A673 (cell line): ENCODE measurements around the gene TCF12. TPM values are rescaled to one million over a fixed set of nuclear protein-coding genes. Genes with fewer than 3 reads are reported as not detected.
A peak's percentile ranks its signal among the peaks of the same experiment; 100 is the strongest.

Experiments used
- BruUV-seq: library from RNA; stranded (reverse); fragments of 400-500 nt; replicated peaks from 2 replicates; lab custom pipeline; 2021; lab: Mats Ljungman, UMichigan
- CTCF ChIA-PET: fragments of 300-600 bp; sonication (Branson Sonifier 250); formaldehyde crosslinking; loops from one replicate; lab custom pipeline; 2022; ENCODE audit warnings: antibody characterized with exemption; lab: Charles Lee
- POLR2A ChIA-PET: fragments of 300-600 bp; sonication (Branson Sonifier 250); formaldehyde crosslinking; loops from one replicate; lab custom pipeline; 2022; ENCODE audit warnings: antibody characterized with exemption; ENCODE audit not compliant: low non-redundant PET; lab: Charles Lee
- DNase-seq: peaks from one replicate; pipeline ENCODE4 v3.0.0-alpha.2; 2015; ENCODE audit warnings: low spot score
- H3K27ac ChIP-seq: fragments of 200-600 bp; sonication (generic); 2 replicates; pipeline ENCODE4 v1.5.1; 2016; ENCODE audit warnings: mixed run types, low read depth, mild to moderate bottlenecking, mixed read lengths, antibody characterized with exemption, low read length; ENCODE audit not compliant: poor library complexity, severe bottlenecking
- H3K27me3 ChIP-seq: fragments of 200-600 bp; sonication (generic); replicated peaks from 2 replicates; pipeline ENCODE4 v1.6.1; 2017; ENCODE audit warnings: mixed run types, low read depth, mild to moderate bottlenecking, mixed read lengths, antibody characterized with exemption, low read length; ENCODE audit not compliant: insufficient read depth, poor library complexity
- H3K36me3 ChIP-seq: fragments of 200-600 bp; sonication (generic); 2 replicates; pipeline ENCODE4 v1.6.1; 2016; ENCODE audit warnings: mixed run types, mild to moderate bottlenecking, mixed read lengths, antibody characterized with exemption, low read length; ENCODE audit not compliant: insufficient read depth, poor library complexity, severe bottlenecking
- H3K4me1 ChIP-seq: fragments of 200-600 bp; sonication (generic); 2 replicates; pipeline ENCODE4 v1.6.1; 2017; ENCODE audit warnings: mixed run types, mild to moderate bottlenecking, mixed read lengths, antibody characterized with exemption, low read length; ENCODE audit not compliant: insufficient read depth, poor library complexity, severe bottlenecking
- H3K4me3 ChIP-seq: fragments of 200-600 bp; sonication (generic); 2 replicates; pipeline ENCODE4 v1.5.1; 2016; ENCODE audit warnings: low read depth, mixed run types, mild to moderate bottlenecking, mixed read lengths, low read length; ENCODE audit not compliant: poor library complexity, severe bottlenecking
- H3K9me3 ChIP-seq: fragments of 200-600 bp; sonication (generic); 2 replicates; pipeline ENCODE4 v1.6.1; 2016; ENCODE audit warnings: mixed run types, low read depth, mild to moderate bottlenecking, mixed read lengths, antibody characterized with exemption, low read length; ENCODE audit not compliant: poor library complexity, severe bottlenecking
- EZH2 ChIP-seq: fragments of 200-600 bp; sonication (generic); IDR thresholded peaks from 2 replicates; pipeline ENCODE4 v1.6.1; 2017; ENCODE audit warnings: borderline replicate concordance, low read depth, mild to moderate bottlenecking, mixed read lengths, antibody characterized with exemption, low read length; ENCODE audit not compliant: poor library complexity, severe bottlenecking
- intact Hi-C: fragments of 100-400 bp; cut with micrococcal nuclease; formaldehyde crosslinking; loops from one replicate; pipeline ENCODE4 v1.10.0; 2022; ENCODE audit not compliant: unreplicated experiment
- total RNA-seq: library from RNA; stranded (reverse); gene quantifications from 2 replicates; pipeline ENCODE4 v1.2.3, GENCODE V29; 2021
- TF ChIP-seq, protein P1 (sequence below): fragments of 300-800, 200-600 bp; sonication (generic); conservative IDR thresholded peaks from 2 replicates; pipeline ENCODE4 v1.5.1; 2017; ENCODE audit warnings: low read depth, mild to moderate bottlenecking, antibody characterized with exemption, low read length, moderate library complexity, mixed read lengths

TCF12 gene
- total RNA-seq, 1 experiment from 2014 or later: 351 TPM

DNA sequence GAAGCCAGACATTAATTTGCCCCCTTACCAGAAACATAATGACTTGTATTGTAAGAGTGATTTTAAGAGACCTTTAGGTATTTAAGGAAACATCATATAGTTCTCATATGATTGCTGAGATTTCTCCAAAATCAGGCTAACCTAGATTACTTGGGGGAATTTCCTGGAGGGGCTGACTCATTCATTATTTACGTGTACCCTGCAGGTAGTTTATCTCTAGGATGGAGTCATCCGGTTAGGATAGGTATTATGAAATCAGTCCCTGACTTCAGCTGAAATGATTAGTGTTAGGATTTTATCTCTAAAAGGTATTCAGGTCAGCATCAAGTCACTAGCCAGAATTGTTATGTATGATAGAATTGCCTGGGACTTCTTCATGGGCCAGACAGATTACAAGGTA, 97.5 kb downstream of the TCF12 start:
- TF ChIP-seq, protein P1, sequence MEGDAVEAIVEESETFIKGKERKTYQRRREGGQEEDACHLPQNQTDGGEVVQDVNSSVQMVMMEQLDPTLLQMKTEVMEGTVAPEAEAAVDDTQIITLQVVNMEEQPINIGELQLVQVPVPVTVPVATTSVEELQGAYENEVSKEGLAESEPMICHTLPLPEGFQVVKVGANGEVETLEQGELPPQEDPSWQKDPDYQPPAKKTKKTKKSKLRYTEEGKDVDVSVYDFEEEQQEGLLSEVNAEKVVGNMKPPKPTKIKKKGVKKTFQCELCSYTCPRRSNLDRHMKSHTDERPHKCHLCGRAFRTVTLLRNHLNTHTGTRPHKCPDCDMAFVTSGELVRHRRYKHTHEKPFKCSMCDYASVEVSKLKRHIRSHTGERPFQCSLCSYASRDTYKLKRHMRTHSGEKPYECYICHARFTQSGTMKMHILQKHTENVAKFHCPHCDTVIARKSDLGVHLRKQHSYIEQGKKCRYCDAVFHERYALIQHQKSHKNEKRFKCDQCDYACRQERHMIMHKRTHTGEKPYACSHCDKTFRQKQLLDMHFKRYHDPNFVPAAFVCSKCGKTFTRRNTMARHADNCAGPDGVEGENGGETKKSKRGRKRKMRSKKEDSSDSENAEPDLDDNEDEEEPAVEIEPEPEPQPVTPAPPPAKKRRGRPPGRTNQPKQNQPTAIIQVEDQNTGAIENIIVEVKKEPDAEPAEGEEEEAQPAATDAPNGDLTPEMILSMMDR: no peak
- no peak for TF ChIP-seq EZH2
- BruUV-seq: no TSS peak
- Histone ChIP-seq H3K27me3 (no peaks in the 10 kb centered on the region), H3K27ac (no peak overlapping the region), H3K4me1 (peaks cover 37% of the 10 kb centered on the region), H3K4me3 (no peak overlapping the region), H3K9me3 (no peaks in the 10 kb centered on the region), H3K36me3 (no peaks in the 10 kb centered on the region)
- POLR2A ChIA-PET: no interaction called here
- intact Hi-C loops: loop anchor here (5.0 to 10.0 kb wide), 3 partner anchors 126 to 521 kb away; no protein-coding TSS in a partner anchor
- CTCF ChIA-PET: no interaction called here
- DNase-seq: no peak

DNA sequence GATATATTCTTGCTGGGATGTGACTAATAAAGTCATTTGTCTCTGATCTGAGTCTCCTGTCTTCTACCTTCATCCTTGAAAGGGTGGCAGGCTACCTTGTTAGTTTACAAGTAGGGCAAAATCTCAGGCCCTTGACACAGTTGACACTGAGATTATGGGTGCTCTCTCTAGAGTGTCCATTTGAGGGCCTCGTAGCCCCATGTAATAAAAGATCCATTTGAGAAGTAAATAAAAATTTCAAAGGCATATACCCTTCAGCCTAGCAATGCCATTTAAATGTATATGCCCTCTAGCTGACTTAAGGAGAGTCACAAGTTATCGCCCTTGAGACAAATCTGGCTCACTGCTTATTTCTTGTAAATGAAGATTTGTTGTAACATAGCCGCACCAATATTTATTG, 98.6 kb downstream of the TCF12 start:
- TF ChIP-seq, protein P1: peak; percentile 44
- no peak for TF ChIP-seq EZH2
- H3K27me3 ChIP-seq: no peaks in the 10 kb centered on the region
- DNase-seq: peak; percentile 58
- ChIA-PET CTCF (no interaction called here), POLR2A (no interaction called here)
- peaks cover 37% of the 10 kb centered on the region for H3K4me1 ChIP-seq
- H3K27ac ChIP-seq: no peak overlapping the region
- no peaks in the 10 kb centered on the region for H3K36me3 ChIP-seq
- no peak overlapping the region for H3K4me3 ChIP-seq
- BruUV-seq: no TSS peak
- intact Hi-C loops: loop anchor here (5.0 to 10.0 kb wide), 3 partner anchors 125 to 522 kb away; no protein-coding TSS in a partner anchor
- H3K9me3 ChIP-seq: no peaks in the 10 kb centered on the region

DNA sequence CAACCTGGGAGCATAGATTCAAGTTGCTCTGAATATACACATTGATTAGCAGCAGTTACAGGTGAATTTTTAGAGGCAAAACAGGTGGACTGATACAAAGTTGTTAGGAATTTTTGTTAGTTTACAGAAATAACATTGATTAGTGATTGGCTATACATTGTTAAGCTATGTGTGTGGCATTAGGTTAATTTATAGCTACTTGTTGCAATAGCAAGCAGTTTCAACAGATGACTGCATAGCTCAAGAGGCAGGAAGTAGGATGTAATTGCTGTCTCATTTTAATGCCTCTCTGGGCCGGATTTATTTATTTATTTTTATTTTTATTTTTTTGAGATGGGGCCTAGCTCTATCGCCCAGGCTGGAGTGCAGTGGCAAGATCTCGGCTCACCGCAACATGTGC, 99.7 kb downstream of the TCF12 start:
- Histone ChIP-seq H3K27me3 (no peaks in the 10 kb centered on the region), H3K9me3 (peaks cover under 1% of the 10 kb centered on the region), H3K36me3 (no peaks in the 10 kb centered on the region), H3K27ac (peak overlapping the region; percentile 27), H3K4me3 (no peak overlapping the region), H3K4me1 (peaks cover 37% of the 10 kb centered on the region)
- BruUV-seq: no TSS peak
- intact Hi-C loops: loop anchor here (5.0 to 10.0 kb wide), 3 partner anchors 124 to 523 kb away; no protein-coding TSS in a partner anchor
- ChIA-PET POLR2A (interaction anchor here (0.5 kb wide), 1 partner anchor 38 kb away, joined by 4 read pairs; no protein-coding TSS in a partner anchor), CTCF (no interaction called here)
- TF ChIP-seq, protein P1: no peak
- no peak for TF ChIP-seq EZH2
- peak; percentile 38 for DNase-seq
